Thoracic aorta endothelial cell (primary cell): Measurements from ENCODE around the gene KDM2B. TPM values are rescaled to one million over a fixed set of nuclear protein-coding genes. Genes with fewer than 3 reads are reported as not detected.

Source experiments
- small RNA-seq: library from RNA; depleted of rRNA; stranded (forward); fragments of <200 nt; gene quantifications from one replicate; pipeline ENCODE3, GENCODE V24; 2012
- total RNA-seq: library from RNA; depleted of rRNA; stranded (reverse); fragments of >200 nt; gene quantifications from 2 replicates; pipeline ENCODE4 v1.2.3, GENCODE V29; 2012

Gene KDM2B
- 41.3 and 44.3 TPM in 2 replicates for total RNA-seq

DNA sequence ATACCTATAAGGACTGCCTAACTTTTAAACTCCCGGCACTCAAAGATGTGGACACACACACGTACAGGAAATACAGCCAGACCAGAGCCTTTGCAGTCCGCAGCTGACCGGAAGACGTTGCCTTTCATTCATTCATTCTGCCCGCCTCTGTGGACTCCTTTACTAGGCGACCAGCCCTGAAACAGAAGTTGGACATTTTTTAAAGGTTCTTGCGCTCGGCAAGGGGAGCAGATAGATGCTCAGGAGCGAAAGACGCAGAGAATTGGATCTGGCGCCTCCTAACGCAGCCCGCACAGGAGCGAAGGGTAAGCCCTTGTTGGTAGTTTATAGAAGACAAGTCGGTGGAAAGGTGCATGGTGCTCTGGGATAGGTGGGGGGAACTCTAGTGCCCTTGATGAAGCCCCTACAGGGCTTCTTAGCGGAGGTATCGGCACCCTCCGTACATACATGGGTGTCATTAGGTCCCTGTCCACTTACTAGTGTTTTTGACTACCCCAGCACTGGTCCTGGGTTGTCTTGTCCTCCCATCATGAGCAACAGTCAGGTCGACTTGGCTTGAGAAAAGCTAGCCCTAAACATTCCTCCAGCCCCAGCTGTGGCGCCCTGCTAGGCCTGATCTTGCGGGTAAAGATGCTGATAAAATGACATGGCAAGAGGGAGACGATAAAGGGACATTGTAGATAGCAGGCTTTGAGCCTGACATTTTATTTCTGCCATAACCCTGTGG lies at the start of gene KDM2B:
Gene KDM2B, minus strand, starts transcription at position 65 of the 727 bp plus-strand sequence. CDS start 112 bp downstream, outside the sequence.

DNA sequence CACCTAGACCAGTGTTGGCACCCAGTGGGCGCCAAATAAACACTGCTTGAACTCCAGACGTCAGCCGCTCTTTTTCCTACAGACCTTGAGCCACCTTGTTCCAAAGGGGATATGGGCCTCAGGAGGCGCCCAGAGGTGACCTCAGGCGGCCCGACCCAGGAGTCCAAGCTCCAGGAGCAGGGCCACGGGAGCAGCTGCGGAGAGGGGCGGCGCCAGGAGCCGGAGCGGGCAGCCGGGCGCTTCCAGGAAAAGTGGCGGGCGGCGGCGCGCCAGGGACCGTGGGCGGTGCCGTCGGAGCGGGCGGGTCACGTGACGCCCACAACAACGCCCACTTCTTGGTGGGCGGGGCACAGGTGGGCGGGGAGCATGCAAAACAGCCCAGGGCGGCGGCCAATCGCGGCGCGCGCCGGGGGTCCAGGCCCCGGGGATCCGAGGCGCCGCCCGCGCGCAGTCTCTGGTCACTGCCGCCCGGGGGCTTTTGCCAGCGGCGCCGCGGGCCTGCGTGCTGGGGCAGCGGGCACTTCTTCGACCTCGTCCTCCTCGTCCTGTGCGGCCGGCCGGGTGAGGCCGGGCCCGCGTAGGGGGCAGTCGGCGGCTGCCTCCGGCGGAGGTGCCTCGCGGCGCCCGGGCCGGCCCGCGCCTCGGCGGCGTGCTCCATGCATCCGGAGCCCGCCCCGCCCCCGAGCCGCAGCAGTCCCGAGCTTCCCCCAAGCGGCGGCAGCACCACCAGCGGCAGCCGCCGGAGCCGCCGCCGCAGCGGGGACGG lies 45.4 kb upstream of the KDM2B start, which contains the start of gene ORAI1:
Gene ORAI1, plus strand, starts transcription at position 444 of the 766 bp plus-strand sequence.

DNA sequence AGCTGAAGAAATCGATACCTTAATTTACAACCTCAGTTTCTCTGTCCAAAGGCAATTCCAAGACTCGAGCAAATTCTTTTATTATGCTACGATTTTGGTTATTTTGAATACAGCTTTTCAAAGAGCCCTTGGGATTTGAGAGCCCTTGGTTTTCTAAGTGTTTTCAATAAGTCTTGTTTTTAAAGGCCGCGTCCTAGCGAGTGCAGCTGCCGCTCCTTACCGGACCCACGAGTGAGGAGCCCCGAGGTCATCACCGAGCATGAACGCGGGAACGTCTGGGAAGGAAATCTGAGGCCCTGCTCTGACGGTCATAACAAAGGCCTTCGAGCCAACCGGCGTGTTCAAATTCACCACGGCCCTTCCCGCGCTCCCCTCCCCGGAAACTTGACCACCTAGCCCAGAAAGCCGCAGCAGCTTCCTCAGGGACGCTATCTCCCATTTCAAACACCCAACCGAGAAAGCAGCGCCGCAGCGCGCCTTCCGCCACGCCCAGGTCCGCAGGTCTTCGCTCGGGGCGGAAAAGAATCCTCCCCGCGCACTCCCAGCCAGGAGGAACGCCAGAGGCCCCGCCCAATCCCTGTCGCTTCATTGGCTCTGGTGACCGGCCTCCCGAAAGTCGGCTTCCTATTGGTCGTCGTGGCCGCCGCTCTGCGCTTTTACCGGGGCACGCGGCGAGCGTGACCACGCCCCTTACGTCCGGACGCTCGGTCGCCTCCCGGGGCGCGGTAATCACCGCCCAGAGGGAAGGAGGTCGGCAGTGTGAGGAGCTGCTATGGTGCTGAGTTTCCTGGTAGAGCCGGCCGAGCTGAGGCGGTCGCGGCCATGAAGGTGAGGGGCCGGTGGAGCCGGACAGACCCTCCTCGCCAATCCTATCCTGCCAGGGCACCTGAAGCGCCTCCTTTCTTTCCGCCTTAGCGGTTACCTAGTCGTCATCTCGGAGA lies 181.2 kb downstream of the KDM2B start, which contains the start of gene RNF34:
Gene RNF34, plus strand, starts transcription at position 728 of the 941 bp plus-strand sequence. Its CDS starts 95 bp downstream, at position 823.

Small RNA genes within 50 kb of the gene (small RNA-seq; reads per million reads assigned to genes)
- not detected for gene RNU6-1004P

Other genes with a start within 250 kb of the KDM2B start
- gene ANAPC5, start 228.6 kb downstream of the KDM2B start, total RNA-seq, result 209 and 219 TPM in 2 replicates
- 58.2 and 61.1 TPM in 2 replicates for gene RNF34, start 180.9 kb downstream of the KDM2B start, total RNA-seq
- gene ORAI1, start 45.5 kb upstream of the KDM2B start, total RNA-seq, result 13.4 and 22.5 TPM in 2 replicates
- 0.29 and 0.80 TPM in 2 replicates for gene MORN3, start 88.6 kb upstream of the KDM2B start, total RNA-seq
- 6.3 and 11.8 TPM in 2 replicates for gene TMEM120B, start 131.7 kb upstream of the KDM2B start, total RNA-seq
- gene RHOF, start 212.7 kb upstream of the KDM2B start, total RNA-seq, result 17.0 and 18.2 TPM in 2 replicates
- 5.7 and 8.0 TPM in 2 replicates for gene SETD1B, start 223.0 kb upstream of the KDM2B start, total RNA-seq